Motor neuron (in vitro differentiated cells): ENCODE data around the gene CMTM6. TPM values are rescaled to one million over a fixed set of nuclear protein-coding genes. Genes with fewer than 3 reads are reported as not detected.

Experiments
- ATAC-seq, 8 experiments: fragments of 200-7000 bp; cut with Tn5 transposase; replicated peaks in 6 of 8; 2 replicates each; pipeline ENCODE4 v1.8.0; 2021; ENCODE audit warnings: mild to moderate bottlenecking in 8 of 8, moderate library complexity in 8 of 8
- H3K27ac ChIP-seq, 2 donors: fragments of 250-450 bp; sonication (Bioruptor Pico); 2 replicates each; pipeline ENCODE4 v1.9.0; 2021; ENCODE audit warnings: antibody characterized with exemption in 2 of 2, mild to moderate bottlenecking in 2 of 2, moderate library complexity in 1 of 2
- H3K4me1 ChIP-seq, 2 donors: fragments of 250-450 bp; sonication (Bioruptor Pico); replicated peaks in 1 of 2; 2 replicates each; pipeline ENCODE4 v1.6.1; 2021; ENCODE audit warnings: antibody characterized with exemption in 2 of 2, mild to moderate bottlenecking in 2 of 2, moderate library complexity in 1 of 2
- H3K4me3 ChIP-seq, 5 donors: fragments of 250-450 bp; sonication (Bioruptor Pico); 2 replicates each; pipeline ENCODE4 v1.9.0; 2021; ENCODE audit warnings: antibody characterized with exemption in 5 of 5, mild to moderate bottlenecking in 5 of 5, moderate library complexity in 4 of 5
- WGBS, 10 experiments: fragments of 450-650 bp; shearing (Covaris generic); methylation state at CpG; one replicate each; pipeline ENCODE4 v1.0.0; 2022; 5-methylcytosine and 5-hydroxymethylcytosine counted together
- in situ Hi-C, 9 experiments: fragments of 400-800 bp; cut with MboI; loops; one replicate each; pipeline ENCODE4 v1.15.0; 2021; ENCODE audit warnings: low sequenced_read_pairs in 9 of 9, low pct_unique_long_range_greater_than_20kb in 2 of 9; ENCODE audit not compliant: unreplicated experiment in 9 of 9
- total RNA-seq, 8 experiments: library from RNA; unstranded; fragments of 300-600 nt; gene quantifications; 2 replicates each; pipeline versions ENCODE4 v1.2.3 to v1.2.4, GENCODE V29; 2022

Gene CMTM6
- total RNA-seq, 8 experiments from 2014 or later: 11.4 to 275 (median 28.6) TPM

- peaks cover 0 to 3% of the 10 kb centered on the region in 2 donors for H3K4me1 ChIP-seq
- WGBS, 10 experiments: 77 to 100% (median 98%) methylated on average over 2 to 12 of the region's 12 CpGs; no CpG with 5 or more reads in 1 of the 10 experiments
- in situ Hi-C loops: no loop called here
Measured at GRCh38 chr3:32432711-32433530, 69.7 kb downstream of the CMTM6 start.

GRCh38 chr3:32432045-32432710, 70.5 kb downstream of the CMTM6 start:
- no peak overlapping the region for H3K4me3 ChIP-seq
- WGBS, 10 experiments: 82 to 100% (median 95%) methylated on average over 1 to 5 of the region's 6 CpGs; no CpG with 5 or more reads in 4 of the 10 experiments
- H3K27ac ChIP-seq: no peak overlapping the region
- ATAC-seq: no peak
- peaks cover 0 to 3% of the 10 kb centered on the region in 2 donors for H3K4me1 ChIP-seq
- in situ Hi-C loops: no loop called here

More at GRCh38 chr3:32432711-32433530, 69.7 kb downstream of the CMTM6 start:
- no peak overlapping the region for H3K4me3 ChIP-seq
- ATAC-seq: no peak
- no peak overlapping the region for H3K27ac ChIP-seq

GRCh38 chr3:32431481-32431880, 71.2 kb downstream of the CMTM6 start:
- H3K27ac ChIP-seq: no peak overlapping the region
- no peak for ATAC-seq
- in situ Hi-C loops: no loop called here
- WGBS, 10 experiments: 77 to 100% (median 83%) methylated on average over 1 to 3 of the region's 3 CpGs; no CpG with 5 or more reads in 7 of the 10 experiments
- peaks cover 0 to 3% of the 10 kb centered on the region in 2 donors for H3K4me1 ChIP-seq
- no peak overlapping the region for H3K4me3 ChIP-seq

Other genes starting within 250 kb of the CMTM6 start
- gene CMTM7, start 111.0 kb downstream of the CMTM6 start, total RNA-seq: 10 to 100 TPM in 2 of 8 experiments, 1 to 10 TPM in 6; 1.2 to 48.2 (median 5.4) TPM
- gene DYNC1LI1, start 68.0 kb upstream of the CMTM6 start, total RNA-seq: 10 to 100 TPM; 31.2 to 79.8 (median 66.4) TPM
- gene CNOT10, start 182.3 kb upstream of the CMTM6 start, total RNA-seq: 10 to 100 TPM; 19.2 to 43.1 (median 33.6) TPM